ENCODE data around the gene NHERF1. TPM values are rescaled to one million over a fixed set of nuclear protein-coding genes. Genes with fewer than 3 reads are reported as not detected.

NHERF1 gene
- polyA plus RNA-seq, 1 of the 3 experiments (the other 2 are of a cell fraction): 40.1 TPM

DNA sequence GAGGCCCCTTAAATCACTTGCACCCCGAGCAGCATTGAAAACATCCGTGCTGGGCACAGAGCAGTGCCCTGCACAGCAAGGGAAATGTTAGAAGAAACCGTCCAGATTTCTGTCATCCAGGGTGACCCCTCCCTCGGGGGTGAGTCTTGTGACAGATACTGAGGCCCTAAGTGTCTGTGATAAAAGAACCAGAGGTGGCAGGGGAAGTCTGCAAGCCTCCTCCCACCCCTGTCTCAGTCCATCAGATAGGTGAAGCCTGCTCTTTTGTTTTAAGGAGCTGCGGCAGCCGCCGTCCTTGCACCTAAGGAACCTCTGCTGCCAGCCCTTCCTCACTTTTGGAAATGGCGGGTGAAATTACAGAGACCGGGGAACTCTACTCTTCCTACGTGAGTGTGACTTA is 28.6 kb downstream of the NHERF1 start:
- peaks cover 54% of the 10 kb centered on the region for H3K79me2 ChIP-seq (ENCODE audit: insufficient read depth)
- H2AFZ ChIP-seq (ENCODE audit: low read depth): peak overlapping the region; percentile 12; the same call in 1 of the 2 replicates
- 33% methylated on average over 10 of the region's 10 CpGs for WGBS (ENCODE audit: low lambda C conversion rate)

DNA sequence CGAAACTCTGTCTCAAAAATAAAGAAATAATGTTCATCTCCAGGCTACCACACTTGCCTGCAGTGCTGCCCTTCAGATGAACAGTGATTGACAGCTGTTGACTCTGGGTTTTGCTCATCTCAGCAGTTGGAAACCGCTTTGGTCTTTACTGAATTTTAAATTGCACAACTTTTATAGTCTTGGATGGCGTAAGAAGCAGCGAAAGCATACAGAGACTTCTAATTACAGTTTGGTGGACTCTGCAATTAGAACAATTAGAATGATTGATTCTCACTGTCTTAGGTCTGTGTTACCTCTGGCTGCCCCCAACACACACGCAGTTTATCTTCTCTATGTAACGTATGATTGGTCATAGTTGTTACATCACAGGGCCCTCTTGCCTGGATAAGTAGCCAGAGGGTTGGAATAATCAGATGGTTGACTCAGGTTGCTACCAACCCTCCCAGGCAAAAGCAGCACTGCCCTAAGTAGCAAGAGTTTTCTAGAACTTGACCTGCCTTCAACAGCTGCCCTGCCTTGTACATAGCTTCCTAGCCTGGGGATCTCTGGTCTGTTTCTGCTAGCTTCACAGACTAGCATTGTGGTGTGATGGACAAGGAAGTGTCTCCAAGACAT is 29.6 kb downstream of the NHERF1 start:
- Histone ChIP-seq H3K4me1 (ENCODE audit: control insufficient read depth in 1 of 2, insufficient read depth in 2 of 2, low read depth in 1 of 2, low read length in 1 of 2) (peaks cover 13 to 16% of the 10 kb centered on the region in 2 experiments; a peak in 3 of 4 replicates), H3K9ac (no peak overlapping the region), H3F3A (replicated peaks; ENCODE audit: insufficient read depth) (peaks cover 18% of the 10 kb centered on the region), H3K36me3 (replicated peaks in 1 of 2; ENCODE audit: control insufficient read depth in 1 of 2, insufficient read depth in 2 of 2, low read length in 1 of 2) (peaks cover 19 to 21% of the 10 kb centered on the region in 2 experiments), H2AFZ (ENCODE audit: low read depth) (no peak overlapping the region), H3K4me2 (no peak overlapping the region; the same call in 1 of the 2 replicates), H3K27me3 (ENCODE audit: insufficient read depth) (no peaks in the 10 kb centered on the region), H3K9me2 (no peaks in the 10 kb centered on the region), H3K27ac (ENCODE audit: low read depth in 2 of 2, low read length in 1 of 2) (no peak overlapping the region), H3K79me2 (ENCODE audit: insufficient read depth) (peaks cover 54% of the 10 kb centered on the region), H4K20me1 (ENCODE audit: insufficient read depth) (peaks cover 8% of the 10 kb centered on the region), H3K4me3 (ENCODE audit: low read depth in 2 of 2, low read length in 1 of 2) (no peak overlapping the region), H3K9me3 (no peaks in the 10 kb centered on the region)
- 81% methylated on average over 6 of the region's 6 CpGs for WGBS (ENCODE audit: low lambda C conversion rate)
- DNase-seq: no peak
- ChIA-PET POLR2A (no interaction called here), CTCF (interaction anchor here (5.5 to 98.1 kb wide), 4 partner anchors 13 to 121 kb away, joined by 35 to 3869 read pairs (median 779); partner anchors contain the start of genes FDXR, GRIN2C and NHERF1)
- TF ChIP-seq, protein P1, sequence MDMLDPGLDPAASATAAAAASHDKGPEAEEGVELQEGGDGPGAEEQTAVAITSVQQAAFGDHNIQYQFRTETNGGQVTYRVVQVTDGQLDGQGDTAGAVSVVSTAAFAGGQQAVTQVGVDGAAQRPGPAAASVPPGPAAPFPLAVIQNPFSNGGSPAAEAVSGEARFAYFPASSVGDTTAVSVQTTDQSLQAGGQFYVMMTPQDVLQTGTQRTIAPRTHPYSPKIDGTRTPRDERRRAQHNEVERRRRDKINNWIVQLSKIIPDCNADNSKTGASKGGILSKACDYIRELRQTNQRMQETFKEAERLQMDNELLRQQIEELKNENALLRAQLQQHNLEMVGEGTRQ (IDR thresholded peaks at IDR 0.05; ENCODE audit: borderline replicate concordance, low read depth, low read length): no peak
- TF ChIP-seq, protein P2, sequence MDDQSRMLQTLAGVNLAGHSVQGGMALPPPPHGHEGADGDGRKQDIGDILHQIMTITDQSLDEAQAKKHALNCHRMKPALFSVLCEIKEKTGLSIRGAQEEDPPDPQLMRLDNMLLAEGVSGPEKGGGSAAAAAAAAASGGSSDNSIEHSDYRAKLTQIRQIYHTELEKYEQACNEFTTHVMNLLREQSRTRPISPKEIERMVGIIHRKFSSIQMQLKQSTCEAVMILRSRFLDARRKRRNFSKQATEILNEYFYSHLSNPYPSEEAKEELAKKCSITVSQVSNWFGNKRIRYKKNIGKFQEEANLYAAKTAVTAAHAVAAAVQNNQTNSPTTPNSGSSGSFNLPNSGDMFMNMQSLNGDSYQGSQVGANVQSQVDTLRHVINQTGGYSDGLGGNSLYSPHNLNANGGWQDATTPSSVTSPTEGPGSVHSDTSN (IDR thresholded peaks at IDR 0.05): no peak
- TF ChIP-seq, protein P3, sequence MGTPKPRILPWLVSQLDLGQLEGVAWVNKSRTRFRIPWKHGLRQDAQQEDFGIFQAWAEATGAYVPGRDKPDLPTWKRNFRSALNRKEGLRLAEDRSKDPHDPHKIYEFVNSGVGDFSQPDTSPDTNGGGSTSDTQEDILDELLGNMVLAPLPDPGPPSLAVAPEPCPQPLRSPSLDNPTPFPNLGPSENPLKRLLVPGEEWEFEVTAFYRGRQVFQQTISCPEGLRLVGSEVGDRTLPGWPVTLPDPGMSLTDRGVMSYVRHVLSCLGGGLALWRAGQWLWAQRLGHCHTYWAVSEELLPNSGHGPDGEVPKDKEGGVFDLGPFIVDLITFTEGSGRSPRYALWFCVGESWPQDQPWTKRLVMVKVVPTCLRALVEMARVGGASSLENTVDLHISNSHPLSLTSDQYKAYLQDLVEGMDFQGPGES (IDR thresholded peaks at IDR 0.05; ENCODE audit: low read depth, low read length): no peak
- no peak for TF ChIP-seq EZH2phosphoT487 (IDR thresholded peaks at IDR 0.05; ENCODE audit: borderline replicate concordance, low read depth)
- TF ChIP-seq, protein P4, sequence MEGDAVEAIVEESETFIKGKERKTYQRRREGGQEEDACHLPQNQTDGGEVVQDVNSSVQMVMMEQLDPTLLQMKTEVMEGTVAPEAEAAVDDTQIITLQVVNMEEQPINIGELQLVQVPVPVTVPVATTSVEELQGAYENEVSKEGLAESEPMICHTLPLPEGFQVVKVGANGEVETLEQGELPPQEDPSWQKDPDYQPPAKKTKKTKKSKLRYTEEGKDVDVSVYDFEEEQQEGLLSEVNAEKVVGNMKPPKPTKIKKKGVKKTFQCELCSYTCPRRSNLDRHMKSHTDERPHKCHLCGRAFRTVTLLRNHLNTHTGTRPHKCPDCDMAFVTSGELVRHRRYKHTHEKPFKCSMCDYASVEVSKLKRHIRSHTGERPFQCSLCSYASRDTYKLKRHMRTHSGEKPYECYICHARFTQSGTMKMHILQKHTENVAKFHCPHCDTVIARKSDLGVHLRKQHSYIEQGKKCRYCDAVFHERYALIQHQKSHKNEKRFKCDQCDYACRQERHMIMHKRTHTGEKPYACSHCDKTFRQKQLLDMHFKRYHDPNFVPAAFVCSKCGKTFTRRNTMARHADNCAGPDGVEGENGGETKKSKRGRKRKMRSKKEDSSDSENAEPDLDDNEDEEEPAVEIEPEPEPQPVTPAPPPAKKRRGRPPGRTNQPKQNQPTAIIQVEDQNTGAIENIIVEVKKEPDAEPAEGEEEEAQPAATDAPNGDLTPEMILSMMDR (IDR thresholded peaks at IDR 0.05): no peak
- TF ChIP-seq RXRA (IDR thresholded peaks at IDR 0.05; ENCODE audit: borderline replicate concordance, low read depth): no peak
- no peak for TF ChIP-seq JUND (IDR thresholded peaks at IDR 0.05)
- TF ChIP-seq YY1 (IDR thresholded peaks at IDR 0.05; ENCODE audit: low read depth): no peak
- TF ChIP-seq EP300 (IDR thresholded peaks at IDR 0.05; ENCODE audit: borderline replicate concordance in 1 of 2, low read depth in 1 of 2, low read length in 1 of 2): no peak
- no peak for TF ChIP-seq SIN3A (IDR thresholded peaks at IDR 0.05; ENCODE audit: borderline replicate concordance, low read depth, low read length)
- TF ChIP-seq FOSL2 (IDR thresholded peaks at IDR 0.05; ENCODE audit: borderline replicate concordance, low read depth): no peak
- TF ChIP-seq, protein P5, sequence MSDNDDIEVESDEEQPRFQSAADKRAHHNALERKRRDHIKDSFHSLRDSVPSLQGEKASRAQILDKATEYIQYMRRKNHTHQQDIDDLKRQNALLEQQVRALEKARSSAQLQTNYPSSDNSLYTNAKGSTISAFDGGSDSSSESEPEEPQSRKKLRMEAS (IDR thresholded peaks at IDR 0.05; ENCODE audit: low read depth): no peak
- no peak for TF ChIP-seq SMC3 (IDR thresholded peaks at IDR 0.05; ENCODE audit: low read depth, low read length)

More for the DNA sequence above, 28.6 kb downstream of the NHERF1 start:
- POLR2A ChIA-PET: interaction anchor here (0.6 to 2.1 kb wide), 4 partner anchors 10 to 227 kb away, joined by 4 to 17 read pairs (median 6); partner anchors contain the start of gene FDXR
- Histone ChIP-seq H3K9me2 (no peaks in the 10 kb centered on the region), H3F3A (replicated peaks; ENCODE audit: insufficient read depth) (peaks cover 18% of the 10 kb centered on the region), H3K4me1 (ENCODE audit: control insufficient read depth in 1 of 2, insufficient read depth in 2 of 2, low read depth in 1 of 2, low read length in 1 of 2) (peaks cover 13 to 16% of the 10 kb centered on the region in 2 experiments; a peak in 3 of 4 replicates), H4K20me1 (ENCODE audit: insufficient read depth) (peaks cover 8% of the 10 kb centered on the region), H3K27me3 (ENCODE audit: insufficient read depth) (no peaks in the 10 kb centered on the region), H3K9ac (peak overlapping the region; percentile 66), H3K9me3 (no peaks in the 10 kb centered on the region), H3K4me3 (ENCODE audit: low read depth in 2 of 2, low read length in 1 of 2) (peak overlapping the region; percentile 87 to 90), H3K27ac (ENCODE audit: low read depth in 2 of 2, low read length in 1 of 2) (no peak overlapping the region), H3K36me3 (replicated peaks in 1 of 2; ENCODE audit: control insufficient read depth in 1 of 2, insufficient read depth in 2 of 2, low read length in 1 of 2) (peaks cover 23 to 31% of the 10 kb centered on the region in 2 experiments), H3K4me2 (peak overlapping the region; percentile 96)
- CTCF ChIA-PET: interaction anchor here (0.6 to 98.1 kb wide), 11 partner anchors 14 to 288 kb away, joined by 3 to 3869 read pairs (median 8); partner anchors contain the start of genes FDXR, GRIN2C, NHERF1 and RAB37
- no peak for DNase-seq
- no peak for TF ChIP-seq RFX5 (IDR thresholded peaks at IDR 0.05; ENCODE audit: low read length)
- TF ChIP-seq MXI1 (IDR thresholded peaks at IDR 0.05; ENCODE audit: low read depth, low read length): no peak
- no peak for TF ChIP-seq TEAD4 (IDR thresholded peaks at IDR 0.05; ENCODE audit: borderline replicate concordance, insufficient read depth)
- no peak for TF ChIP-seq EP300 (IDR thresholded peaks at IDR 0.05; ENCODE audit: borderline replicate concordance in 1 of 2, low read depth in 1 of 2, low read length in 1 of 2)
- no peak for TF ChIP-seq GABPA (IDR thresholded peaks at IDR 0.05; ENCODE audit: low read depth)
- TF ChIP-seq SMC3 (IDR thresholded peaks at IDR 0.05; ENCODE audit: low read depth, low read length): no peak
- TF ChIP-seq, protein P4 (IDR thresholded peaks at IDR 0.05): no peak
- no peak for TF ChIP-seq CHD2 (IDR thresholded peaks at IDR 0.05; ENCODE audit: low read length, partially characterized antibody)

All from SK-N-SH (cell line).